Heart right ventricle (tissue), 16 donors: ENCODE results near the gene PPM1L. TPM values are rescaled to one million over a fixed set of nuclear protein-coding genes. Genes with fewer than 3 reads are reported as not detected.

Experiments
- ATAC-seq, 8 donors: fragments of 200-7000 bp; cut with Tn5 transposase; one replicate each; pipeline ENCODE4 v1.9.1; 2020; ENCODE audit warnings: mild to moderate bottlenecking in 8 of 8, moderate library complexity in 8 of 8, moderate number of reproducible peaks in 1 of 8
- DNase-seq, 2 donors: peaks; one replicate each; pipeline ENCODE4 v3.0.0-alpha.2; 2020
- H3K27ac ChIP-seq, 10 donors: fragments of 200-600 bp; sonication (generic) in 2 of 10; one replicate each; pipeline versions ENCODE4 v1.5.0 to v1.8.0; 2020 to 2022; ENCODE audit warnings: mild to moderate bottlenecking in 3 of 10
- H3K27me3 ChIP-seq, 7 donors: fragments of 200-600 bp; one replicate each; pipeline ENCODE4 v1.8.0; 2021 to 2022; ENCODE audit warnings: mild to moderate bottlenecking in 2 of 7
- H3K36me3 ChIP-seq, 9 donors: fragments of 200-600 bp; sonication (generic) in 1 of 9; one replicate each; pipeline versions ENCODE4 v1.5.0 to v1.8.0; 2020 to 2022; ENCODE audit warnings: mild to moderate bottlenecking in 2 of 9
- H3K4me1 ChIP-seq, 9 donors: fragments of 200-600 bp; sonication (generic) in 1 of 9; one replicate each; pipeline versions ENCODE4 v1.5.0 to v1.8.0; 2020 to 2022; ENCODE audit warnings: mild to moderate bottlenecking in 4 of 9
- H3K4me3 ChIP-seq, 10 donors: fragments of 200-600 bp; sonication (generic) in 2 of 10; one replicate each; pipeline versions ENCODE4 v1.5.0 to v1.8.0; 2020 to 2022; ENCODE audit warnings: mild to moderate bottlenecking in 7 of 10, moderate library complexity in 2 of 10
- H3K9me3 ChIP-seq, 11 donors: fragments of 200-600 bp in 10 of 11; sonication (generic) in 2 of 11; one replicate each; pipeline versions ENCODE4 v1.5.0 to v1.8.0; 2013 to 2022; ENCODE audit warnings: mild to moderate bottlenecking in 2 of 11, control low read depth in 1 of 11, moderate library complexity in 1 of 11
- WGBS, 2 donors: extraction: QIAGEN DNeasy Blood & Tissue Kit; methylation state at CpG; one replicate each; pipeline ENCODE4 v1.1.7; 2013; ENCODE audit warnings: inconsistent platforms in 1 of 2; 5-methylcytosine and 5-hydroxymethylcytosine counted together
- intact Hi-C, 10 donors: fragments of 100-400 bp; cut with DNase I; formaldehyde crosslinking; loops; one replicate each; pipeline versions ENCODE4 v1.11.1 to v1.14.2; 2022
- polyA plus RNA-seq, 2 donors: library from polyadenylated mRNA; stranded (reverse); fragments of 200-250 nt; gene quantifications; one replicate each; pipeline ENCODE4 v1.2.3, GENCODE V29; 2013
- total RNA-seq, 10 donors: library from RNA; stranded (reverse); fragmentation: NEBNext Ultra II Directional in 3 of 10; extraction: Animal tissue kit (Norgen Biotek cat#: 25700) in 3 of 10; gene quantifications; one replicate each; pipeline versions ENCODE4 v1.2.1 to v1.2.4, GENCODE V29; 2021 to 2023
- TF ChIP-seq, protein P1 (sequence below), 9 donors: fragments of 200-600 bp; sonication (generic) in 2 of 9; IDR thresholded peaks; one replicate each; pipeline versions ENCODE4 v1.5.0 to v1.8.0; 2021 to 2022; ENCODE audit warnings: antibody characterized with exemption in 9 of 9, mild to moderate bottlenecking in 5 of 9, moderate library complexity in 1 of 9
- donor health status: Arrhythmogenic right ventricular cardiomyopathy.
- donor health status: ischemic (EF 13 %, LVEDD 7.1; RV severe dilation, severe dysfunction).
- donor health status: healthy with polysubstance abuse.
- donor health status: DM: no; HTN: yes; CAD: no.
- donor health status: DM: no; HTN: no; CAD: no.
- donor health status: ischemic (EF 25% LVEDD 6.9; RV normal size, moderate dysfunction).
- donor health status: ischemic (EF 25% LVEDD 5.7; RV mildly dilated, moderate dysfunction).
- donor health status: healthy.
- donor health status: DM: yes; HTN: yes; CAD: no.
- donor health status: Ischemic cardiomyopathy.
- donor health status: ischemic (EF 35%, LVEDD 5.7; RV mildly dilated, moderate dysfunction).
- donor health status: nonischemic (EF 11% LVEDD 7.7; RV severe dilation, severe dysfunction).
- donor health status: DM: yes; HTN: yes; CAD: no.
- donor health status: PGD.
- donor health status: ischemic (EF 29% LVEDD 5.4; RV normal size, mild dysfunction).
- donor health status: nonischemic (EF 23%, LVEDD 6.1; RV moderate dilation, normal function).

Gene PPM1L
- total and polyA plus RNA-seq, 12 donors = 4.4 to 55.5 (median 37.7) TPM

DNA sequence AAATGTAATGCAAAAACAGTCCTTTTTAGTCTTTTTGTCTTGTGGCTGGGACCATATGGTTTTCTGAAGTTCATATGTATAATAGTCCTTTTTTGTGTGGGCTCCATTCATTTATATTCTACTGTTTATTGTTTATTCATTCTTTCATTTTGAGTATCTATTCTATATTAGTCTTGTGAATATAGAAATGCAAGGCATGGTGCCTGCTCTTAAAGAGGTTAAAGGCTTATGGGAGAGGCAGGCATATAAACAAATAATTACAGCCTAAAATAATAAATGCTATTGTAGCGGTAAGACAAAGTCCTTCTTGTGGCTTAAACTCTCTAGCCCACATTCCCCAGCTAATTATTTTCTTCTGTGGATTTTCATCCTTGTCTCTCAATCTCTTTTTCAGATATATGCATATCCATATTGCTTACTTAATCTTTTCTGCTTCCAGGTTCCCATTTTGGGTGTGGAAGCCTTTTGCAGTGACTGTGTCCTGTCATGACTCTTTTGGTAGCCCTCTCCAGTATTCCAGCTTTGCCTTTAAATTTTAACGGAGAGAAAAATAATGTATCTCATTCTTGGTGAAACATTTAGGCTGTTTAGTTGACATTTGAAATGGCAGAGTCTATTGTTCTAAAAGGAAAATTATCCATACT is 101.6 kb downstream of the PPM1L start:
- Histone ChIP-seq H3K4me1 (peaks cover 0 to 6% (median 0%) of the 10 kb centered on the region in 9 donors), H3K36me3 (no peaks in the 10 kb centered on the region), H3K27me3 (no peaks in the 10 kb centered on the region), H3K4me3 (no peak overlapping the region), H3K9me3 (peaks cover 0 to 4% (median 0%) of the 10 kb centered on the region in 11 donors), H3K27ac (no peak overlapping the region)
- intact Hi-C loops = no loop called here
- 89 to 98% methylated on average over 2 of the region's 2 CpGs for WGBS, 2 donors
- DNase-seq (no peak), ATAC-seq (no peak)
- TF ChIP-seq, protein P1, sequence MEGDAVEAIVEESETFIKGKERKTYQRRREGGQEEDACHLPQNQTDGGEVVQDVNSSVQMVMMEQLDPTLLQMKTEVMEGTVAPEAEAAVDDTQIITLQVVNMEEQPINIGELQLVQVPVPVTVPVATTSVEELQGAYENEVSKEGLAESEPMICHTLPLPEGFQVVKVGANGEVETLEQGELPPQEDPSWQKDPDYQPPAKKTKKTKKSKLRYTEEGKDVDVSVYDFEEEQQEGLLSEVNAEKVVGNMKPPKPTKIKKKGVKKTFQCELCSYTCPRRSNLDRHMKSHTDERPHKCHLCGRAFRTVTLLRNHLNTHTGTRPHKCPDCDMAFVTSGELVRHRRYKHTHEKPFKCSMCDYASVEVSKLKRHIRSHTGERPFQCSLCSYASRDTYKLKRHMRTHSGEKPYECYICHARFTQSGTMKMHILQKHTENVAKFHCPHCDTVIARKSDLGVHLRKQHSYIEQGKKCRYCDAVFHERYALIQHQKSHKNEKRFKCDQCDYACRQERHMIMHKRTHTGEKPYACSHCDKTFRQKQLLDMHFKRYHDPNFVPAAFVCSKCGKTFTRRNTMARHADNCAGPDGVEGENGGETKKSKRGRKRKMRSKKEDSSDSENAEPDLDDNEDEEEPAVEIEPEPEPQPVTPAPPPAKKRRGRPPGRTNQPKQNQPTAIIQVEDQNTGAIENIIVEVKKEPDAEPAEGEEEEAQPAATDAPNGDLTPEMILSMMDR (IDR thresholded peaks at IDR 0.05) = no peak

DNA sequence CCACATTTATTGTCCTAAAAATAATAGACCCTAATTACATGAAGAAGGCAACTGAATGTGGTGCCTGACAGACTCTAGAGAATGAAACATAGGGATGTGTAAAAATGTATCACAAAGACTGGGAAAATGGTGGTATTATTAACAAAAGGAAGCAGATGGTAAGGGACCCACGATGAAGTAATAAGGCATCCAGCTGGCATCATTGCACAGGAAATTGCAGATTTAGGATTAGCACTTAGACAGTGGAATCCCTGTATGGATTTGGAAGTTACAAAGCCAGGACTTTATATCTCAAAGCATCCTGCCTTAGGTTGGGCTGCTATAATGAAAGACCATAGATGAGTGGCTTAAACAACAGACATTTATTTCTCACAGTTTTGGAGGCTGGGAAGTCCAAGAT is 104.3 kb downstream of the PPM1L start:
- ATAC-seq (no peak), DNase-seq (no peak)
- 40 to 68% methylated on average over 1 of the region's 1 CpG for WGBS, 2 donors
- Histone ChIP-seq H3K27ac (no peak overlapping the region), H3K4me1 (peaks cover 0 to 6% (median 0%) of the 10 kb centered on the region in 9 donors), H3K9me3 (no peaks in the 10 kb centered on the region), H3K27me3 (no peaks in the 10 kb centered on the region), H3K36me3 (no peaks in the 10 kb centered on the region), H3K4me3 (no peak overlapping the region)
- TF ChIP-seq, protein P1 (IDR thresholded peaks at IDR 0.05) = no peak
- intact Hi-C loops = no loop called here

DNA sequence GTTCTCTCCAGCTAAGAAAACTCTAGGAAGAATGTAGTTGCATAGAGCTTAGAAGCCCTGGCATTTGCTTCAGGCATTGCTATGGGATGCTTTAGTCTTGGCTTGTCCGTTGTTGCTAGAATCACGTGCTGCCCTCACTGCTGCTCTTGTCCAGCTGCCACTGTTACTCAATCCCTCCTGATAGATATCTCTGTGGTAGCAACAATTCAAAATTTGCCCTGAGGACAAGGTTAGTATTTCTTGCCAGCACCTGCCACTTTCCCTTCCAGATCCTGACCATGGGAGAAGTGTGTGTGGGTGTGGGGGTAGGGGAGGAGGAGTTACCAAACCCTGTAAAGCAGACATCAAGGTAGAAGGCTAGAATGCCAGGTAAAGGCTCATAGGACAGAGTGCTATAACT is 113.8 kb downstream of the PPM1L start:
- TF ChIP-seq, protein P1 (IDR thresholded peaks at IDR 0.05) = no peak
- Histone ChIP-seq H3K4me1 (peaks cover 0 to 28% (median 8%) of the 10 kb centered on the region in 9 donors), H3K36me3 (no peaks in the 10 kb centered on the region), H3K4me3 (peak overlapping the region in 9 of 10 donors; percentile 6 to 44 (median 36)), H3K9me3 (no peaks in the 10 kb centered on the region), H3K27me3 (no peaks in the 10 kb centered on the region), H3K27ac (peak overlapping the region in 9 of 10 donors; percentile 54 to 75 (median 68))
- 43 to 49% methylated on average over 2 of the region's 2 CpGs for WGBS, 2 donors
- DNase-seq (peak; percentile 10 to 44), ATAC-seq (peak; percentile 63 to 92 (median 87))
- intact Hi-C loops = loop anchor here in 1 of 10 donors (5.0 kb wide), 1 partner anchor 113 kb away; the partner anchor contains the start of gene PPM1L

DNA sequence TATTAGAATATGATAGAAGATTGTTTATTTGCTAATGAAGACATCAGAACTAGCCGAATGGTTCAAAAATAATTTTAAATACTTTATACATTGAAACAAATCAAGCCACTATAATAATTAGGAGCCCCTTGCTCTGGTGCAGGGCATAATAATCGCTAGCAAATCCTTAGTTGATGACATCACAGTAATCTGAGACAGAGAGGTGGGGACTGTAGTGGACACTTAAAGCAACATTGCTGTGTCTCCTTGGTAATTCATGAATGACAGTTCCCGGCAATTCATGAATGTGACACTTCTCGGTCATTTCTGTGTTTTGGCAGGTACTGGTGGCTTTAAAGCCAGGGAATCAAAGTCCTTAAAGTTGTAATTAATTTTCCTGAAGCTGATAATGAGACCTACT is 114.3 kb downstream of the PPM1L start:
- ATAC-seq (peak; percentile 73 to 93 (median 88)), DNase-seq (peak in 1 of 2 donors; percentile 16)
- Histone ChIP-seq H3K27ac (peak overlapping the region in 9 of 10 donors; percentile 54 to 75 (median 68)), H3K4me1 (peaks cover 0 to 32% (median 8%) of the 10 kb centered on the region in 9 donors), H3K9me3 (no peaks in the 10 kb centered on the region), H3K4me3 (peak overlapping the region in 9 of 10 donors; percentile 6 to 44 (median 36)), H3K36me3 (no peaks in the 10 kb centered on the region), H3K27me3 (no peaks in the 10 kb centered on the region)
- TF ChIP-seq, protein P1 (IDR thresholded peaks at IDR 0.05) = no peak
- intact Hi-C loops = loop anchor here in 1 of 10 donors (5.0 kb wide), 1 partner anchor 113 kb away; the partner anchor contains the start of gene PPM1L
- 30 to 38% methylated on average over 4 of the region's 4 CpGs for WGBS, 2 donors
